HCT116 (cell line): Measurements from ENCODE around the gene CCDC146. TPM values are rescaled to one million over a fixed set of nuclear protein-coding genes. Genes with fewer than 3 reads are reported as not detected.

Experiments used
- ATAC-seq: fragments of 200-7000 bp; cut with Tn5 transposase; 2 replicates; pipeline ENCODE4 v1.9.1; 2020; ENCODE audit warnings: mild to moderate bottlenecking, moderate library complexity
- BruUV-seq: library from RNA; stranded (reverse); fragments of 400-500 nt; replicated peaks from 2 replicates; lab custom pipeline; 2021; lab: Mats Ljungman, UMichigan
- CTCF ChIA-PET: fragments of 300-600 bp; sonication (Branson Sonifier 250); formaldehyde crosslinking; loops from one replicate; lab custom pipeline; 2021; ENCODE audit warnings: antibody characterized with exemption; lab: Charles Lee
- POLR2A ChIA-PET: fragments of 300-600, 350-600 bp; sonication (Branson Sonifier 250); formaldehyde crosslinking; loops from one replicate; lab custom pipeline; 2021; ENCODE audit warnings: antibody characterized with exemption; lab: Charles Lee
- RAD21 ChIA-PET, 2 experiments: fragments of 300-600 bp; sonication (Branson Sonifier 250); formaldehyde crosslinking; loops; one replicate each; lab custom pipeline; 2023; ENCODE audit warnings: low total read pairs in 2 of 2; ENCODE audit not compliant: uncharacterized antibody in 2 of 2, unreplicated experiment in 2 of 2, low non-redundant PET in 1 of 2; lab: Charles Lee
- DNase-seq: peaks from one replicate; pipeline ENCODE4 v3.0.0-alpha.2; 2010; ENCODE audit warnings: low read depth, low spot score
- H2AFZ ChIP-seq: fragments of 200-600 bp; shearing (Covaris generic), sonication (generic); 2 replicates; pipeline ENCODE4 v1.6.1; 2017; ENCODE audit warnings: low read depth, mixed run types, mixed read lengths, antibody characterized with exemption, low read length; ENCODE audit not compliant: poor library complexity, severe bottlenecking
- H3K27ac ChIP-seq: 2 replicates; pipeline ENCODE4 v1.5.1; 2012; ENCODE audit warnings: low read depth, low read length
- H3K27me3 ChIP-seq: fragments of 200-600 bp; sonication (generic); 2 replicates; pipeline ENCODE4 v1.6.1; 2016; ENCODE audit warnings: mixed run types, low read length, mixed read lengths; ENCODE audit not compliant: insufficient read depth
- H3K36me3 ChIP-seq, 2 experiments: fragments of 200-500 bp in 1 of 2; fragments of 200-600 bp in 1 of 2; sonication (Bioruptor generic) in 1 of 2; sonication (generic) in 1 of 2; 2 replicates each; pipeline versions ENCODE4 v1.5.1 to v1.6.1; 2014 to 2016; ENCODE audit warnings: low read length in 2 of 2, inconsistent platforms in 1 of 2, mixed read lengths in 1 of 2, mixed run types in 1 of 2; ENCODE audit not compliant: insufficient read depth in 2 of 2, control insufficient read depth in 1 of 2
- H3K4me1 ChIP-seq, 2 experiments: fragments of 200-600 bp in 1 of 2; sonication (generic) in 1 of 2; 2 replicates each; pipeline versions ENCODE4 v1.5.1 to v1.6.1; 2012 to 2017; ENCODE audit warnings: low read length in 2 of 2, inconsistent platforms in 1 of 2, mild to moderate bottlenecking in 1 of 2, mixed read lengths in 1 of 2, mixed run types in 1 of 2, moderate library complexity in 1 of 2; ENCODE audit not compliant: insufficient read depth in 2 of 2, control insufficient read depth in 1 of 2
- H3K4me2 ChIP-seq: fragments of 200-600 bp; sonication (generic); 2 replicates; pipeline ENCODE4 v1.6.1; 2017; ENCODE audit warnings: mixed run types, low read length, mixed read lengths
- H3K4me3 ChIP-seq, 2 experiments: fragments of 200-600 bp in 1 of 2; sonication (generic) in 1 of 2; replicated peaks in 1 of 2; 2 replicates each; pipeline ENCODE4 v1.5.1; 2011 to 2016; ENCODE audit warnings: low read length in 2 of 2, control low read depth in 1 of 2, low read depth in 1 of 2, mild to moderate bottlenecking in 1 of 2, mixed read lengths in 1 of 2, mixed run types in 1 of 2
- H3K79me2 ChIP-seq: fragments of 200-600 bp; sonication (generic); 2 replicates; pipeline ENCODE4 v1.6.1; 2017; ENCODE audit warnings: mild to moderate bottlenecking, mixed run types, low read length, moderate library complexity, mixed read lengths; ENCODE audit not compliant: insufficient read depth
- H3K9ac ChIP-seq: fragments of 200-600 bp; sonication (generic); 2 replicates; pipeline ENCODE4 v1.6.1; 2016; ENCODE audit warnings: low read length, mixed read lengths
- H3K9me2 ChIP-seq: fragments of 200-600 bp; sonication (generic), shearing (Covaris generic); 2 replicates; pipeline ENCODE4 v1.6.1; 2017; ENCODE audit warnings: mixed run types, mild to moderate bottlenecking, moderate library complexity; ENCODE audit not compliant: insufficient read depth
- H3K9me3 ChIP-seq, 2 experiments: fragments of 200-500 bp in 1 of 2; fragments of 200-600 bp in 1 of 2; sonication (Bioruptor generic) in 1 of 2; sonication (generic) in 1 of 2; 2 replicates each; pipeline ENCODE4 v1.6.1; 2014 to 2017; ENCODE audit warnings: low read length in 2 of 2, mixed read lengths in 2 of 2, inconsistent platforms in 1 of 2, low read depth in 1 of 2, mild to moderate bottlenecking in 1 of 2, mixed run types in 1 of 2, moderate library complexity in 1 of 2; ENCODE audit not compliant: control insufficient read depth in 1 of 2, insufficient read depth in 1 of 2
- H4K20me1 ChIP-seq: fragments of 200-600 bp; sonication (generic), shearing (Covaris generic); 2 replicates; pipeline ENCODE4 v1.6.1; 2017; ENCODE audit warnings: mixed run types, mild to moderate bottlenecking, moderate library complexity; ENCODE audit not compliant: insufficient read depth
- CBX3 ChIP-seq: IDR thresholded peaks from 2 replicates; pipeline ENCODE4 v1.6.1; 2012; ENCODE audit warnings: low read depth
- CEBPB ChIP-seq: IDR thresholded peaks from 2 replicates; pipeline ENCODE4 v1.6.1; 2012; ENCODE audit warnings: low read depth
- ELF1 ChIP-seq: IDR thresholded peaks from 2 replicates; pipeline ENCODE4 v1.6.1; 2012; ENCODE audit warnings: low read depth, borderline replicate concordance
- EZH2 ChIP-seq: fragments of 200-600 bp; sonication (generic); IDR thresholded peaks from 2 replicates; pipeline ENCODE4 v1.6.1; 2017; ENCODE audit warnings: antibody characterized with exemption, mixed run types
- POLR2AphosphoS5 ChIP-seq: IDR thresholded peaks from 2 replicates; pipeline ENCODE4 v1.6.1; 2011; ENCODE audit warnings: mild to moderate bottlenecking, low read depth, low read length, moderate library complexity
- REST ChIP-seq: IDR thresholded peaks from 2 replicates; pipeline ENCODE4 v1.6.1; 2012; ENCODE audit warnings: low read depth
- SP1 ChIP-seq: IDR thresholded peaks from 2 replicates; pipeline ENCODE4 v1.6.1; 2012; ENCODE audit warnings: low read depth
- TCF7L2 ChIP-seq: IDR thresholded peaks from 2 replicates; pipeline ENCODE4 v1.7.0; 2011; ENCODE audit warnings: borderline replicate concordance, inconsistent platforms; ENCODE audit not compliant: insufficient read depth, insufficient read length; ENCODE audit errors: extremely low read depth
- YY1 ChIP-seq: IDR thresholded peaks from 2 replicates; pipeline ENCODE4 v1.6.1; 2011; ENCODE audit warnings: low read length, low read depth, moderate library complexity, mild to moderate bottlenecking; ENCODE audit not compliant: insufficient replicate concordance; ENCODE audit errors: extremely low read depth
- ZFX ChIP-seq: fragments of 450-650 bp; IDR thresholded peaks from 2 replicates; pipeline ENCODE4 v1.6.1; 2017
- ZNF274 ChIP-seq: fragments of 200-500 bp; sonication (Bioruptor generic); IDR thresholded peaks from 2 replicates; pipeline ENCODE4 v1.6.1; 2014; ENCODE audit warnings: mild to moderate bottlenecking, low read depth, low read length, inconsistent platforms
- intact Hi-C: fragments of 100-400 bp; cut with micrococcal nuclease; formaldehyde crosslinking; loops from 2 replicates; pipeline ENCODE4 v1.10.0; 2022
- total RNA-seq: library from RNA; stranded (reverse); gene quantifications from one replicate; pipeline ENCODE4 v1.2.1, GENCODE V29; 2021; ENCODE audit not compliant: unreplicated experiment
- TF ChIP-seq, protein P1 (sequence below), 3 experiments: fragments of 200-600 bp in 1 of 3; sonication (generic) in 1 of 3; IDR thresholded peaks in 2 of 3; conservative IDR thresholded peaks in 1 of 3; 2 replicates each; pipeline ENCODE4 v1.5.1; 2012 to 2017; ENCODE audit warnings: low read depth in 2 of 3, low read length in 2 of 3, antibody characterized with exemption in 1 of 3, borderline replicate concordance in 1 of 3, control low read depth in 1 of 3, mild to moderate bottlenecking in 1 of 3, mixed read lengths in 1 of 3, mixed run types in 1 of 3, moderate library complexity in 1 of 3; ENCODE audit not compliant: insufficient read depth in 1 of 3

CCDC146 gene
- total RNA-seq, 1 experiment from 2014 or later = 6.3 TPM

DNA sequence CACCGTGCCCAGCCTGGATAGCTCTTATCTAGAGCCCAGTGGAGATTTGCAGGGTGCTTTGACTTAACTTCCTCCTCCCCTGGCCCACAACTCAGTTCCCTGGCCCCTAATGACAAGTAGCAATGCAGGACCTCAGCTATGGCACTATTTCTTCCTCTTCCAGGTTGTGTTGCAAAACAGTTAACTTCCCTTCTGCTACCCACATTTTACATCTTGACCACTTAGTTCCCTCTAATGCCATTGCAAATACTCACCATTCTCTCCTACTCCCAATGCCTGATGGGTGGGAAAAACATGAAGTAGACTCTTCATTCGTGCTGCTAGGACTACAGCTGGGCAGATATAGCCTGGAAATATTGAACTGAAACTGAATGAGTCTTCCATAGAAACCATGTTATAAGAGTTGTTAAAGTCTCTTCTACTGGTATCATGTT, 116.3 kb downstream of the CCDC146 start:
- CTCF ChIA-PET = interaction anchor here (2.7 kb wide), 1 partner anchor 9 kb away, joined by 10 read pairs; no protein-coding TSS in a partner anchor
- no peak overlapping the region for H3K4me2 ChIP-seq

More for the DNA sequence above, 116.3 kb downstream of the CCDC146 start:
- Histone ChIP-seq H4K20me1 (no peaks in the 10 kb centered on the region), H3K79me2 (no peaks in the 10 kb centered on the region), H3K36me3 (0 out of 4 replicates have a peak, but pooled peaks cover 0 to 2% of the 10 kb centered on the region in 2 experiments), H3K9ac (no peak overlapping the region), H3K27me3 (no peaks in the 10 kb centered on the region), H3K4me1 (no peaks in the 10 kb centered on the region), H3K27ac (no peak overlapping the region), H2AFZ (no peak overlapping the region), H3K4me3 (no peak overlapping the region), H3K9me2 (no peaks in the 10 kb centered on the region), H3K9me3 (no peaks in the 10 kb centered on the region)
- TF ChIP-seq, protein P1, sequence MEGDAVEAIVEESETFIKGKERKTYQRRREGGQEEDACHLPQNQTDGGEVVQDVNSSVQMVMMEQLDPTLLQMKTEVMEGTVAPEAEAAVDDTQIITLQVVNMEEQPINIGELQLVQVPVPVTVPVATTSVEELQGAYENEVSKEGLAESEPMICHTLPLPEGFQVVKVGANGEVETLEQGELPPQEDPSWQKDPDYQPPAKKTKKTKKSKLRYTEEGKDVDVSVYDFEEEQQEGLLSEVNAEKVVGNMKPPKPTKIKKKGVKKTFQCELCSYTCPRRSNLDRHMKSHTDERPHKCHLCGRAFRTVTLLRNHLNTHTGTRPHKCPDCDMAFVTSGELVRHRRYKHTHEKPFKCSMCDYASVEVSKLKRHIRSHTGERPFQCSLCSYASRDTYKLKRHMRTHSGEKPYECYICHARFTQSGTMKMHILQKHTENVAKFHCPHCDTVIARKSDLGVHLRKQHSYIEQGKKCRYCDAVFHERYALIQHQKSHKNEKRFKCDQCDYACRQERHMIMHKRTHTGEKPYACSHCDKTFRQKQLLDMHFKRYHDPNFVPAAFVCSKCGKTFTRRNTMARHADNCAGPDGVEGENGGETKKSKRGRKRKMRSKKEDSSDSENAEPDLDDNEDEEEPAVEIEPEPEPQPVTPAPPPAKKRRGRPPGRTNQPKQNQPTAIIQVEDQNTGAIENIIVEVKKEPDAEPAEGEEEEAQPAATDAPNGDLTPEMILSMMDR (IDR thresholded peaks at IDR 0.05 in 2 of 3, conservative IDR thresholded peaks at IDR 0.05 in 1 of 3; ENCODE audit: borderline replicate concordance in 1 of 3, insufficient read depth in 1 of 3, low read depth in 2 of 3, low read length in 2 of 3) = no peak
- TF ChIP-seq REST (no peak), CBX3 (no peak), TCF7L2 (no peak), CEBPB (no peak), ELF1 (no peak), ZFX (no peak), EZH2 (no peak), YY1 (no peak), SP1 (no peak), POLR2AphosphoS5 (no peak), ZNF274 (no peak)
- intact Hi-C loops = no loop called here
- DNase-seq (no peak), ATAC-seq (no peak)
- ChIA-PET RAD21 (no interaction called here), POLR2A (no interaction called here)
- BruUV-seq = no TSS peak
